ENCODE data around the gene MTRR.

Gene MTRR

DNA sequence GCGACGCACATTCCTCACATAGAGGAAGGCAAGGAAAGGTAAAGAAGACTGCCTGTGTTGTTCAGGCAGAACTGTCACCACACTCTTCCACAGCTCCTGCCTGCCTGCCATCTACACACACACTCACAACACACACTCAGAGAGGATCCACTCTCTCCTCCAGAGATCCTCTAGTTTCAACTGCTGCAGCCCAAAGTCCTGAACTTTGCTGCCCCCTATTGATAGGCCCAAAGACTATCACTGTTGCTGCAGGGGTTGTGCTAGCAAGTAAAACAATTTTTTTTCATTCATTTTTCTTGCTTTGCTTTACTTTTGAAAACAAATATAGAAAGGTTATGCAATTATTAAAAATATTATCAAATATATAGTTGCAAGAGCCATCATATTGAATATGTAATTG, 12.1 kb upstream of the MTRR start:
- no peak for DNase-seq (ENCODE audit: low read depth in 2 of 2, low spot score in 1 of 2)

DNA sequence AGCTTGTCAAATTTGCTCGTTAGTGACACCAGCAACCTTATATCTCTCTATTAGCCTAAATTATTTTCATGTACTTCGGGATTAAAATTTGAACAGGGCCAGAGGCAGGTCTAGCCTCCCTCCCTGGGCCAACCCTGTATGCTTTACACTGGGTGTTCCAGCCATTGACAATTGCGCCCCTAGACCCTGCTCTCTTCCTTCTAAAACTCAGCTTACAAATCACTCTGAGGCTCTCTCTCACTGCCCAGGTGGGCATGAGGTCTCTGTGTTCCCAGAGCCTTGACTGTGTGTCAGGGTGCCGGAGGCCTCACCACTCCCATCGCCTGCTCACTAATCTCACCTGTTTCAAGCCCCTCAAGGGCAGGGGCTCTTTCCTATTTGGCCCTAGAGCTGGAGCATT, 11.6 kb upstream of the MTRR start:
- DNase-seq (ENCODE audit: low read depth in 2 of 2, low spot score in 1 of 2), result no peak

DNA sequence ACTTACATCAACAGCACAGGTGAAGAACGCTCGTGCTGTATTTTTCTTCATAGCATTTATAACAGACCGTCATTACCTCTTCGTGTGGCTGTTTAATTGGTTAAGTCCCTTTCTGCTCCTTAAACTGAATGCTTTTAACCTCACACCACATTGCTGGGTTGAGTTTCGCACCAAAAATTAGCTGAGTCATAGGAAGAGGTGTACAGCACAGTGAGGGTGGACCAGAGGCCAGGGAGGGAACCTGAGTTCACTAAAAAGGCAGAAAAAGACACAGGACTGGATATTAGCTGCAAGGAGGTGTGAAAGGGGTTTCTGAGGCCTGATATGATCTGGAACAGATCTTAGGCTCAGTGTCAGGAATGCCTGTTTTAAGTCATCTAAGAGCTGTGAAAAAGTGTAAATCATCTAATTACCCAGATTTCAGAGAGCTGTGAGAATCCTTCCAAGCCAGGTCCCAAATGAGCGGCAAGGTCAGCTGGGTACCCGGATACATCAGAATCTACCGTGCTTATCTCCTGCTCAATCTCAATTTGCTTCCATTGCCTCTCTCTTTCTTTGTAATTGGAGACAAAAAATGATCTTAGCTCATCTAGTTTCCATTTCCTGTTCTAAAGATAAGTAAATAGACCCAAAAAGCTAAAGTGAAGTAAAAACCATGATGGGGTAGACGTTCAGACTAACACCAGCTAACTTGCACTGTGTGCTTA, 10.9 kb upstream of the MTRR start:
- no peak for DNase-seq (ENCODE audit: low read depth in 2 of 2, low spot score in 1 of 2)

- no peak for DNase-seq (ENCODE audit: low read depth in 2 of 2, low spot score in 1 of 2)
Measured at GRCh38 chr5:7866196-7866595, 2.8 kb upstream of the MTRR start.

- no peak for DNase-seq (ENCODE audit: low read depth in 2 of 2, low spot score in 1 of 2)
Measured at GRCh38 chr5:7867260-7867659, 1.7 kb upstream of the MTRR start.

- DNase-seq (ENCODE audit: low read depth in 2 of 2, low spot score in 1 of 2), result no peak
Measured at GRCh38 chr5:7868427-7868772, 548 bp upstream of the MTRR start.

DNA sequence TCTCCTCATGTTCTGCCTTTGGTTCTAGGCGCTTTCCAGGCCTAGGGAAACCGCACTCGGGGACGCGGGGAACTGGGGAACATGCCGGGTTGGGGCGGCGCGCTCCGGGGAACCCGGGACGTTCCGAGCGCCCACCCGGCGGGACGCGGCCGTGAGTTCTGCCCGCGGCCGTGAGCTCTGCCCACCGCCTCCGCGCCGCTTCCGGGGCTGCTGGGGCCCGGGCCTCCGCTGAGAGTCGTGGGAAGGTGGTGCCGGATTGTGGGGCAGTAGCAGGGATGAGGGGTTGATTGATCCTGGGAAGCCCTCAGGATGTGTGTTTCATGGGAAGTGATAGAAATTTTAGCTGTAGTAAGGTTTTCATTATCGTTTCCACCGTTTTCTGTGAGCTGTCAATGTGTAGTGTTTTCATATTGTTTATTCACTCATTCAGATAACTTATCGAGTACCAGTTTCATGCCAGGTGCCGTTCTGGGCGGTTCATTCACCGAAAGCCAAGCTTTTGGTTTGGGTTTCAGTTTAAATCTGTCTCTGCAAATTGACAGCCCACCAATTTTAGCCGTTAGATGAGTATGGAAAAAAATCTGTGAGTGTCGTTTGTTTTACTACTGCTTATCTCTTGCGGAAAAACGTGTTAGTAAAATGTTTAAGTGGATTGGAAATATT, 657 bp downstream of the MTRR start:
- DNase-seq (ENCODE audit: low read depth in 2 of 2, low spot score in 1 of 2), result no peak

- no peak for DNase-seq (ENCODE audit: low read depth in 2 of 2, low spot score in 1 of 2)
Measured at GRCh38 chr5:7871653-7872052, 2.7 kb downstream of the MTRR start.

DNA sequence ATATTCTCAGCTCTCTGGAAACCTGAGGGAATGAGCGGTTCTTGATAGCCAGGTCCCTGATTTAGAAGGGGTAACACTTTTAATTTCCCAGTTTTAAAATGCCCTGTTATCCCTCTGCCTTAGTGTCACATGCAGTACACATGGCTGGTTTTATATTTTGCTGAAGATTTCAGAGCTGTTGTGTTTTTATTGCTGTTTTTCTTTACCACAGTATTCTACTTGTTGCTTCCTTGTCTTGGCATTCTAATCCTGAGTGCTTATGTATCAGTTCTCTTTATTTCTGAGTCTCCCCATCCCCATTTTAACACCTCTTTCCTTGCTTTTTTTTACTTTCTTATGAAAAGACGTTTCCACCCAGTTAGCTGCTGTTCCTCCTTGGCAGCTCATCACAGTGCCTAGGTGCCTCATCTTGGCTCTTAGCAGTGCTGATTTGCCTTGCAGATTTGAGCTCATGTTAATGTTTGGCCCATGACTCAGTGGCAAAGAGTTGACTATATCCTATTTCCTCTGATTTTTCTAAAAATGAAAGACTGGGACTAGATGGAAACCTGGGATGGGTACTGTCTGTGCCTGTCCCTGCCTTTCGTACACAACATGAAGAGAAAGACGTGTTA, 3.7 kb downstream of the MTRR start:
- no peak for DNase-seq (ENCODE audit: low read depth in 2 of 2, low spot score in 1 of 2)

GRCh38 chr5:7873216-7873615, 4.3 kb downstream of the MTRR start:
- no peak for DNase-seq (ENCODE audit: low read depth in 2 of 2, low spot score in 1 of 2)

DNA sequence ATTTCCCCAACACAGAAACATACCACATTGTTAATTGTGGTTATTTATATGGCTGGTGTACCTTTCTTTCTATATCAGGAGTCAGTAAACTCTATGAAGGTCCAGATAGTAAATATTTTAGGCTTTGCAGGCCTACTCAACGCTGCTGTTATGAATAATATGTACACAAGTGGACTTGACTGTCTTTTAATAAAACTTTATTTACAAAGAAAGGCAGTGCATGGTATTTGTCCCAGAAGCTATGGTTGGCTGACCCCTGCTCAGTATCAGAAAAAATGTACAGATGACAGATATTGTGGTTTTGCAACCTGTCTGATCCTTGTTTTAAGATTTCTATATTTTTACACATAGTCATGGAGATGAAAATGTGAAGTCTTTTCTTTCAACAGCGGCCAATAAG, 5.7 kb downstream of the MTRR start:
- DNase-seq (ENCODE audit: low read depth in 2 of 2, low spot score in 1 of 2), result no peak

DNA sequence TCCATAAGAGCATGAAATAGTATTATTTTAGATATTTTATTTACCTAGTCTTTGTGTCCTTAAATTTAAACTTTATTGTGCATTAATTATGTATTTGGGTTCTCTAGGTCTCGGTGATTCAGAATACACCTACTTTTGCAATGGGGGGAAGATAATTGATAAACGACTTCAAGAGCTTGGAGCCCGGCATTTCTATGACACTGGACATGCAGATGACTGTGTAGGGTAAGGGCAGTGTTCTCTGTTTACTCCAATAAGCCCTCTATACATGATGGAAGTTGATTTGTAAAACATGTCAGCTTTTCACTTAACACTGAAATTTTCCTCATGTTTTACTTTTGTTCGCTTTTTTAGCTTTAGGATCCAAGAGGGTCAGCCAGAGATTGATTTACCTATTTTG, 6.2 kb downstream of the MTRR start:
- no peak for DNase-seq (ENCODE audit: low read depth in 2 of 2, low spot score in 1 of 2)

GRCh38 chr5:7876867-7877266, 7.9 kb downstream of the MTRR start:
- DNase-seq (ENCODE audit: low read depth in 2 of 2, low spot score in 1 of 2), result no peak

DNA sequence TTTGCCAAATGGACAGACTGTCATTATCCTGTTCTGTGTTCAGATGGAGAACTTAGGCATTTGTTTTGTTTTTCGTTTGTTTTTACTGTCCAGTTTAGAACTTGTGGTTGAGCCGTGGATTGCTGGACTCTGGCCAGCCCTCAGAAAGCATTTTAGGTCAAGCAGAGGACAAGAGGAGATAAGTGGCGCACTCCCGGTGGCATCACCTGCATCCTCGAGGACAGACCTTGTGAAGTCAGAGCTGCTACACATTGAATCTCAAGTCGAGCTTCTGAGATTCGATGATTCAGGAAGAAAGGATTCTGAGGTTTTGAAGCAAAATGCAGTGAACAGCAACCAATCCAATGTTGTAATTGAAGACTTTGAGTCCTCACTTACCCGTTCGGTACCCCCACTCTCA, 8.9 kb downstream of the MTRR start:
- no peak for DNase-seq (ENCODE audit: low read depth in 2 of 2, low spot score in 1 of 2)

GRCh38 chr5:7878381-7878873, 9.5 kb downstream of the MTRR start:
- DNase-seq (ENCODE audit: low read depth in 2 of 2, low spot score in 1 of 2), result no peak

DNA sequence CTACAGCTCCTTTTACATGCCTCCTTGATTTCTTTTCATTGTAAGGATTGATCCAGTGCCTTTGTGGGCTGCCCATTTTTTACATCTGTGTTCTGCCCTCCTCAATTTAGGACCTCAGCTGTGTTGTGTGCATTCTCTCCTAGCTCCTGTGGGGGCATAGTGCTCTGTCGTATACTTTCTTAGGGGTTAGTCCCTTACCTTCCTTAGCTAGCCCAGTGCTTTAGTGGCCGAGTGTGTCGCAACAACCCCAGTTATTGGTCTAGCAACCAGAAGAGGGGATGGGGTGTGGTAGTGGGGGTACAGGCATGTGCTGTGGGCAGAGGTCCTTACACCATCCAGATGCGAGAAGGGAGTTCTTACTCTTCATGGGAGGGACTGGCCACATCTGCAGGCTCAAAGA, 12.1 kb downstream of the MTRR start:
- DNase-seq (ENCODE audit: low read depth in 2 of 2, low spot score in 1 of 2), result no peak

GRCh38 chr5:7881816-7882215, 12.9 kb downstream of the MTRR start:
- DNase-seq (ENCODE audit: low read depth in 2 of 2, low spot score in 1 of 2), result no peak

DNA sequence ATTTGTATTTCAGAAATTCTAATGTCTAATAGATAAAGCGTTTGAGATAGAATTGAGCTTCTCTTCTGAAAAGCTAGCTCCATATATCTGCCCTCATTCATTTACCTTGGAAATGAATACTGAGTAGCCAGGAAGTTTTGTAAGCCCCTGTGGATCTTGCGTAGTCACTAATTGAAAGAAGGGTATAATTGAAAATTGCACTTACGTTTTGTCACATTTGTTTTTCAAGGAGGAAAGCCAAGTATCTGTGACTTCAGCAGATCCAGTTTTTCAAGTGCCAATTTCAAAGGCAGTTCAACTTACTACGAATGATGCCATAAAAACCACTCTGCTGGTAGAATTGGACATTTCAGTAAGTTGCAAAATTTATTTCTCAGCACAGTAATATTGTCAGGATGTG, 14.0 kb downstream of the MTRR start:
- no peak for DNase-seq (ENCODE audit: low read depth in 2 of 2, low spot score in 1 of 2)

DNA sequence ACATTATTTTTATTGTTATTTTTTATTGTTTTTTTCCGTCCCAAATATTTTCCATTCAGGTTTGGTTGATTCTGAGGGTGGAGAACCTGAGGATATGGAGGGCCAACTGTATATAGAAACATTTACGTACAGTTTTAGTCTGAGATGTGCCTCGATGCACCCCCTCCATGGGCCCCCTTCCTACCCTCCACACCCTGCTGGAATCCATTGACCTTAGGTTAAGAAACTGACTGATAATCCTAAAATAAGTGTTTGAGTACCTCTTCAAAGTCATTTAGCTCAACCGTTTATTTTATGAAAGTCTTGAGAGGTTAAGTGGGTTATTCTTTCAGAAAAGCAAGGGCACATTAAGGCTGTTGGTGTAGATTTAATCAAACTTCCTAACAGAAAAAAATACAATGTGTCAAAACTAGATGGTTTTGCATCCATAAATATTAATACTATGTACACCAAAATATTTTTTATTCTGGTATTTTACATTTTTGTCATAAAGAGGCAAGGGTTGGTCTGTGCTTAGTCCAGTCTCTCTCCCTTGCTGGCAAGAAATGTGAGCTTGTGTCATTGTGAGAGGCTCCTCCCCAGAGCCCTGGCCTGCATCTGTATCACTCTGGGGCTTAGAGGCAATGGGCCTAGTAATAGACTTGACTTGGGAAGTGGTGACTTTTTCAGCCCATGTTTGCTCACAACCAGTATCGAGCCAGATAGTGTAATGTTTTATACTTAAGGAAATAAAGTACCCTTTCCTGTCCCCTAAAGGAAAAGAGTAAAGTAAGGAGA, 15.7 kb downstream of the MTRR start:
- DNase-seq (ENCODE audit: low read depth in 2 of 2, low spot score in 1 of 2), result no peak

- DNase-seq (ENCODE audit: low read depth in 2 of 2, low spot score in 1 of 2), result no peak
Measured at GRCh38 chr5:7886849-7887475, 18.0 kb downstream of the MTRR start.

GRCh38 chr5:7888901-7889300, 20.0 kb downstream of the MTRR start:
- DNase-seq (ENCODE audit: low read depth in 2 of 2, low spot score in 1 of 2), result no peak
